Measurements from ENCODE around the gene GALNT2.

GALNT2 gene

GRCh38 chr1:230219174-230220067 lies 152.4 kb downstream of the GALNT2 start:
- no peak for DNase-seq

GRCh38 chr1:230220478-230220877 lies 153.4 kb downstream of the GALNT2 start:
- no peak for DNase-seq

- DNase-seq: no peak
These were observed 153.9 kb downstream of the GALNT2 start for GRCh38 chr1:230220907-230221306.

GRCh38 chr1:230222678-230223077 lies 155.6 kb downstream of the GALNT2 start:
- no peak for DNase-seq

GRCh38 chr1:230224101-230224960 lies 157.3 kb downstream of the GALNT2 start:
- no peak for DNase-seq

GRCh38 chr1:230226007-230226800 lies 159.2 kb downstream of the GALNT2 start:
- DNase-seq: no peak

- no peak for DNase-seq
These were observed 159.8 kb downstream of the GALNT2 start for GRCh38 chr1:230226814-230227213.

GRCh38 chr1:230228236-230228897 lies 161.3 kb downstream of the GALNT2 start:
- DNase-seq: no peak

GRCh38 chr1:230230273-230230672 lies 163.2 kb downstream of the GALNT2 start:
- DNase-seq: no peak

GRCh38 chr1:230230948-230231773 lies 164.1 kb downstream of the GALNT2 start:
- DNase-seq: no peak

GRCh38 chr1:230231774-230232145 lies 164.7 kb downstream of the GALNT2 start:
- DNase-seq: no peak

- no peak for DNase-seq
These were observed 165.3 kb downstream of the GALNT2 start for GRCh38 chr1:230232371-230232771.

GRCh38 chr1:230233786-230234185 lies 166.7 kb downstream of the GALNT2 start:
- DNase-seq: no peak

GRCh38 chr1:230235876-230236275 lies 168.8 kb downstream of the GALNT2 start:
- DNase-seq: no peak

- DNase-seq: no peak
These were observed 169.4 kb downstream of the GALNT2 start for GRCh38 chr1:230236301-230237008.

- DNase-seq: no peak
These were observed 170.0 kb downstream of the GALNT2 start for GRCh38 chr1:230237009-230237370.

GRCh38 chr1:230237805-230238204 lies 170.8 kb downstream of the GALNT2 start:
- no peak for DNase-seq

GRCh38 chr1:230240446-230241086 lies 173.5 kb downstream of the GALNT2 start:
- no peak for DNase-seq

GRCh38 chr1:230242326-230242725 lies 175.3 kb downstream of the GALNT2 start:
- no peak for DNase-seq

- no peak for DNase-seq
These were observed 176.1 kb downstream of the GALNT2 start for GRCh38 chr1:230243146-230243545.

Data from GOT3 (cell line).